Skeletal muscle tissue (tissue), 4 donors: Measurements from ENCODE around the gene EPHA5. TPM values are rescaled to one million over a fixed set of nuclear protein-coding genes. Genes with fewer than 3 reads are reported as not detected.

Experiments used
- H3K27ac ChIP-seq: one replicate; pipeline ENCODE4 v1.7.0; 2013; ENCODE audit warnings: mild to moderate bottlenecking, low read depth, low read length, inconsistent platforms
- H3K27me3 ChIP-seq, 3 donors: one replicate each; pipeline ENCODE4 v1.7.0; 2013; ENCODE audit warnings: low read length in 3 of 3; ENCODE audit not compliant: control insufficient read depth in 3 of 3, insufficient read depth in 3 of 3
- H3K36me3 ChIP-seq, 3 donors: one replicate each; pipeline ENCODE4 v1.7.0; 2013; ENCODE audit warnings: low read length in 3 of 3; ENCODE audit not compliant: control insufficient read depth in 3 of 3, insufficient read depth in 3 of 3
- H3K4me1 ChIP-seq, 3 donors: one replicate each; pipeline ENCODE4 v1.7.0; 2013; ENCODE audit warnings: low read length in 3 of 3, mild to moderate bottlenecking in 3 of 3; ENCODE audit not compliant: control insufficient read depth in 3 of 3, insufficient read depth in 3 of 3
- H3K4me3 ChIP-seq, 3 donors: one replicate each; pipeline ENCODE4 v1.7.0; 2013; ENCODE audit warnings: low read length in 3 of 3
- H3K9ac ChIP-seq, 3 donors: one replicate each; pipeline ENCODE4 v1.7.0; 2013; ENCODE audit warnings: low read length in 3 of 3, mild to moderate bottlenecking in 3 of 3, moderate library complexity in 2 of 3, low read depth in 1 of 3
- H3K9me3 ChIP-seq, 3 donors: one replicate each; pipeline ENCODE4 v1.7.0; 2013; ENCODE audit warnings: low read length in 3 of 3; ENCODE audit not compliant: control insufficient read depth in 3 of 3
- total RNA-seq: library from RNA; depleted of rRNA; stranded (reverse); fragments of >200 nt; gene quantifications from one replicate; pipeline ENCODE4 v1.2.3, GENCODE V29; 2014
- donor health status: Osteomylitis.

The EPHA5 gene
- total RNA-seq, 1 donor from 2014 or later: 1.0 TPM

DNA sequence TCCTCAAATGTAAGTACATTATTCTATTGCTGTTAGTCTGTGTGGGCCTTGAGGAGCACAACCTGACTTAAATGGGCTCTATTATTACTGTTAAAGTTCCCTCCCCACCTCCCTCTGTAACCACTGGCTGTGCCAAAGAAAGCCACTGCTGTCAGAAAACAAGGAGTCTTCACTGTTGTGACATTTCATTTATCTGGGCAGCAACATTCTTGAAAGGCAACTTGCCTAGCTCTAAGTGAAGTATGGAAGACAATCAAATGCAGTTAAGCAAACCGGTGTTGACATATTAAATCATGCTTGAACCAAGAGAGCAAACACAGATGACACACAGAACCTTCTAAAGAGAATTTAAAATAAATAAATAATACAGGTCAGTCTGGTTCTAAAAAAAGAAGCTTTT lies 81.0 kb downstream of the EPHA5 start:
- no peak overlapping the region for H3K27ac ChIP-seq
- H3K27me3 ChIP-seq: no peaks in the 10 kb centered on the region

DNA sequence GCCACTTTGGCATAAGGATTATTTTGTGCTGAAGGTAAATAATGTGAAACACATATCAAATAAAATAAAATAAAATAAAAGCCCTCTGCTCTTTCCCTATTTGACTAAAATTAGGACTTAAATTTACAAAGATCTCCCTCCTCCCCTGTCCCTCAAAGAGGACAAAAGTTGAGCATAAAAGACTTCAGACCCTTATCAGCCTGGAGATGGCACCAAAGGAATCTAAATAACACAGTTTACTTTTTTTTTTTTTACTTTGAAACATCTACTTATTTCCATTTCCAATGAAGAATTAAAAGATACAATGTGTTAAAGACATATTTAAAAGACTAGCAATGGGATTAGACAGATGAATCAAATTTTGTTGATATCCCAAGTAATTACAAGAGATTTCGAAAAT lies 89.7 kb downstream of the EPHA5 start:
- H3K4me3 ChIP-seq: no peak overlapping the region
- no peaks in the 10 kb centered on the region for H3K9me3 ChIP-seq
- H3K9ac ChIP-seq: no peak overlapping the region
- H3K36me3 ChIP-seq: no peaks in the 10 kb centered on the region
- H3K4me1 ChIP-seq: no peaks in the 10 kb centered on the region
- H3K27me3 ChIP-seq: no peaks in the 10 kb centered on the region
- no peak overlapping the region for H3K27ac ChIP-seq

More for the DNA sequence above, 81.0 kb downstream of the EPHA5 start:
- Histone ChIP-seq H3K36me3 (no peaks in the 10 kb centered on the region), H3K4me3 (no peak overlapping the region), H3K9me3 (no peaks in the 10 kb centered on the region), H3K4me1 (no peaks in the 10 kb centered on the region), H3K9ac (no peak overlapping the region)

DNA sequence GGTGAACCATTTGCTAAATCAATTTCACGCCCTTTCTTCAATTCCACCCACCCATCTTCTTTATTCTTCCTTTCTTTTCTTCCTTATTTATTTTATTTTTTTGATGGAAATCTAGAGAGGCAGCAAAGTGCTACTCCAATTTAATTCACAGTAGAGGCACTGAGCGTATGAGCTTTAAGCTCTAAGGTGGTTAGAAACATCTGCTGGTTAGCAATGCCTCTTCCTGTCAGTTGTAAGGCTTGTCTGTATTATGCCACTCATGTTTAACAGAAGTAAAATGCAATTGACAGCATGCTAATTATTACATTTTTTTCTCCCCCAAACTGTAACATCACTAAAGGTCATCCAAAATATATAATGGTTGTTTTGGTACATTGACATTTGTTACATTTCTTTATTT lies 103.8 kb downstream of the EPHA5 start:
- Histone ChIP-seq H3K9me3 (no peaks in the 10 kb centered on the region), H3K27me3 (no peaks in the 10 kb centered on the region), H3K9ac (no peak overlapping the region), H3K36me3 (no peaks in the 10 kb centered on the region), H3K4me1 (no peaks in the 10 kb centered on the region), H3K27ac (no peak overlapping the region), H3K4me3 (no peak overlapping the region)

DNA sequence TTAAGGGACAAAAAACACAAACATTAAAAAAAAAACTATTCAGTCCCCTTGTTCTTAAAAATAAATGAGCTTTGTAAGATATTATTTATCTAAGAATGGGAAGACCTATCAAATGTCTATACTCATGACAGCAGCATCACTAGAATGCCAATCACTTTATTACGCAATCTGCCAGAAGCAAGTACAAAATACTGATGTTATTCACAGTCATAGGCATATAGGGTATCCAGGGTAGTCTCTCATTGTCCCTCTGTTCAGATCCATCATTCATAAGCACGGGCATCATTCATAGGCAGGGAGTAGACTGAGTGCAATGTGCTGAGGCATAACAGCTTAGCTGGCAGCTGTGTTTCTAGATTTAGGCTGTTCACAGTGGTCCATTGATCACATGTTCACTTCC lies 109.1 kb downstream of the EPHA5 start:
- no peak overlapping the region for H3K27ac ChIP-seq

GRCh38 chr4:65559270-65559669 lies 111.0 kb downstream of the EPHA5 start:
- Histone ChIP-seq H3K9ac (no peak overlapping the region), H3K4me3 (no peak overlapping the region), H3K27me3 (no peaks in the 10 kb centered on the region), H3K9me3 (no peaks in the 10 kb centered on the region), H3K27ac (no peak overlapping the region), H3K36me3 (no peaks in the 10 kb centered on the region), H3K4me1 (no peaks in the 10 kb centered on the region)

More for the DNA sequence above, 109.1 kb downstream of the EPHA5 start:
- Histone ChIP-seq H3K27me3 (no peaks in the 10 kb centered on the region), H3K4me3 (no peak overlapping the region), H3K36me3 (no peaks in the 10 kb centered on the region), H3K4me1 (no peaks in the 10 kb centered on the region), H3K9me3 (no peaks in the 10 kb centered on the region), H3K9ac (no peak overlapping the region)

DNA sequence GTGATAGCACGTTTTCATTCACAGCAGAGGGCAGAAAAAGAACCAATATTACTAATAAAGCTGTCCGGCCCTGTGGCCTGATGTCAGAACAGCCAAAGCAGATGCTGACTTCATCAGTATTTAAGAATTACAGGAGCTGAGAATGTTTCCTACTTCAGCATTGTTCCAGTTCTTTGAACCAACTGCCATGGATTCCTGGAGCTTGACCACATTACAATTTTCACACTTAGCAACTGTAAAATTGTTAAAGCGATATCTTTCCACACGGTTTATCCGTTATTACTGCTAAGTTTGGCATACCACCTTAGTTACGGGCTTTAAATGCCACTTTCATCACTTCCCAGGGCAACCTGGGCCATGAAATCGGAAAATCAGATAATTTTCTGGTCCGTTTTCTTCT lies 118.2 kb downstream of the EPHA5 start:
- no peak overlapping the region for H3K9ac ChIP-seq
- no peak overlapping the region for H3K4me3 ChIP-seq
- H3K9me3 ChIP-seq: no peaks in the 10 kb centered on the region

DNA sequence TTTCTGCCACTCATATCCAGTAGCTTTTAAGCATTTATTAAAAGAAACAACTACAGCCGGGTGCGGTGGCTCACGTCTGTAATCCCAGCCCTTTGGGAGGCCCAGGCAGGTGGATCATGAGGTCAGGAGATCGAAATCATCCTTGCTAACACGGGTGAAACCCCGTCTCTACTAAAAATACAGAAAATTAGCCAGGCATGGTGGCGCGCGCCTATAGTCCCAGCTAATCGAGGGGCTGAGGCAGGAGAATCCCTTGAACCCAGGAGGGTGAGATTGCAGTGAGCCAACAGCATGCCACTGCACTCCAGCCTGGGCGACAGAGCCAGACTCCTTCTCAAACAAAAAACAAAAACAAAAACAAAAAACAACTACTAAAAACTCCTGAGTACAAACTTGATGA lies 119.8 kb downstream of the EPHA5 start:
- no peak overlapping the region for H3K9ac ChIP-seq
- no peaks in the 10 kb centered on the region for H3K9me3 ChIP-seq
- H3K27me3 ChIP-seq: no peaks in the 10 kb centered on the region
- no peaks in the 10 kb centered on the region for H3K4me1 ChIP-seq
- no peaks in the 10 kb centered on the region for H3K36me3 ChIP-seq
- H3K27ac ChIP-seq: no peak overlapping the region
- H3K4me3 ChIP-seq: no peak overlapping the region

More for the DNA sequence above, 118.2 kb downstream of the EPHA5 start:
- Histone ChIP-seq H3K27ac (no peak overlapping the region), H3K27me3 (no peaks in the 10 kb centered on the region), H3K36me3 (no peaks in the 10 kb centered on the region), H3K4me1 (no peaks in the 10 kb centered on the region)

GRCh38 chr4:65546882-65547416 lies 123.3 kb downstream of the EPHA5 start:
- Histone ChIP-seq H3K36me3 (no peaks in the 10 kb centered on the region), H3K27me3 (no peaks in the 10 kb centered on the region), H3K4me3 (no peak overlapping the region), H3K9me3 (no peaks in the 10 kb centered on the region), H3K9ac (no peak overlapping the region), H3K4me1 (no peaks in the 10 kb centered on the region), H3K27ac (no peak overlapping the region)

- H3K9ac ChIP-seq: no peak overlapping the region
- H3K36me3 ChIP-seq: no peaks in the 10 kb centered on the region
- no peak overlapping the region for H3K4me3 ChIP-seq
- H3K9me3 ChIP-seq: no peaks in the 10 kb centered on the region
- H3K27ac ChIP-seq: no peak overlapping the region
- no peaks in the 10 kb centered on the region for H3K4me1 ChIP-seq
- H3K27me3 ChIP-seq: no peaks in the 10 kb centered on the region
Measured at GRCh38 chr4:65538571-65538970, 131.7 kb downstream of the EPHA5 start.

DNA sequence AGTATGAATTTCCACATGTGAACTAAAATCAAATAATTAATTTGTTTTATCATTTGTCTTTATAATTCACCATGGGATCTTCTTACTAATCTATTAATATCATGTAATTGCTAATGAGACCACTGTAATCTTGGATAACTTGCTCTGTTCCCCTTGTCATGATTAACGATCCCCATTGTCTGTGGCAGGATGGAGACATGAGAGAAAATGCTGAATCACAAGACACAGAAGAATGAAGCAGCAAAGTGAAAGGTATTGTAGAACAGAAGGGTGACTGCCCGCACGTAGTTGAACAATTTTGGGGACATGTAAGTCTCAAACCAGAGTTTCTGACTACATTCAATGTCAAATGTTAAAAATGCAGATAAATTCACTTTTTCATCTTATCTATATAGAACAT lies 135.2 kb downstream of the EPHA5 start:
- H3K9me3 ChIP-seq: no peaks in the 10 kb centered on the region

DNA sequence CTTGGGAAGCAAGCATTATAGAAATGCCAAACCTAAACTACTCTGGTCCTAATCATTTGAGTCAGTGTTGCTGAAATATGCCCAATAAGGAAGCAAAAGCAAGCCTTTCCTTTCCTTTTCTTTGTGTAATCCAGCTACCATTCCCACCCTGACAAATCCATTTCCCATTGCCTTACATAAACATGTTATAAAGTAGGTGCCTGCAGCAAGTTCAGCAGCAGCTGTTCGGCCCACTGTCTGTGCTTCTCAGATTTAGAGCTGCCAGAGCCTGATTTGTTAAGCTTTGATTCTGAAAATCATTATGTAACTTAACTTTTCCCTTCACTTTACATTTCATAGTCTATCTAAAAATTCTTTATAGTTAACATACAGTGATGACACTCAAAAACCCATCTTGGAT lies 148.6 kb downstream of the EPHA5 start:
- H3K9ac ChIP-seq: no peak overlapping the region
- H3K27ac ChIP-seq: no peak overlapping the region
- H3K9me3 ChIP-seq: no peaks in the 10 kb centered on the region
- H3K4me3 ChIP-seq: no peak overlapping the region
- H3K27me3 ChIP-seq: no peaks in the 10 kb centered on the region
- H3K4me1 ChIP-seq: no peaks in the 10 kb centered on the region
- no peaks in the 10 kb centered on the region for H3K36me3 ChIP-seq

More for the DNA sequence above, 135.2 kb downstream of the EPHA5 start:
- Histone ChIP-seq H3K36me3 (no peaks in the 10 kb centered on the region), H3K9ac (no peak overlapping the region), H3K27ac (no peak overlapping the region), H3K27me3 (no peaks in the 10 kb centered on the region), H3K4me1 (no peaks in the 10 kb centered on the region), H3K4me3 (no peak overlapping the region)
